Measurements from ENCODE around the gene OR10H1. TPM values are rescaled to one million over a fixed set of nuclear protein-coding genes. Genes with fewer than 3 reads are reported as not detected.

OR10H1 gene, protein sequence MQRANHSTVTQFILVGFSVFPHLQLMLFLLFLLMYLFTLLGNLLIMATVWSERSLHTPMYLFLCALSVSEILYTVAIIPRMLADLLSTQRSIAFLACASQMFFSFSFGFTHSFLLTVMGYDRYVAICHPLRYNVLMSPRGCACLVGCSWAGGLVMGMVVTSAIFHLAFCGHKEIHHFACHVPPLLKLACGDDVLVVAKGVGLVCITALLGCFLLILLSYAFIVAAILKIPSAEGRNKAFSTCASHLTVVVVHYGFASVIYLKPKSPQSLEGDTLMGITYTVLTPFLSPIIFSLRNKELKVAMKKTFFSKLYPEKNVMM
- total RNA-seq, result not detected

DNA sequence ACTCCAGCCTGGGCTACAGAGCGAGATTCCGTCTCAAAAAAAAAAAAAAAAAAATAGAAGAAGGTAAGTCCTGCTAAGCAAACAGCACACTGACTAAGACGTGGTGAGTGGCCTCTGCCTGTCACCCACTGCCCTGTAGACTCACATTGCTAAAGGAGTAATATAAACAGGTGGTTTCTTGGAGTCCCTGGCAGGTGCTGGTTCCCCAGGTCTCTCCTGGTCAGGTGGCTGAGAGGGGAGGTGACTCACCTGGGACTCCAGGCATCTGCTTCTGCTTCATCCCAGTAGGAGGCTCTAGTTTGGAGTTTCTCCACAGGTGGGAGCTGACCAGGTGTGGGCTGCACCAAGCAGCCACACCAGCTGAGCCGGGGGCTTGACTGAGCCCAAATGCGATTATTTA lies at the start of gene OR10H1:
Gene OR10H1, minus strand, starts transcription at position 359 of the 400 bp plus-strand sequence. CDS start 7,627 bp downstream, outside the sequence.

DNA sequence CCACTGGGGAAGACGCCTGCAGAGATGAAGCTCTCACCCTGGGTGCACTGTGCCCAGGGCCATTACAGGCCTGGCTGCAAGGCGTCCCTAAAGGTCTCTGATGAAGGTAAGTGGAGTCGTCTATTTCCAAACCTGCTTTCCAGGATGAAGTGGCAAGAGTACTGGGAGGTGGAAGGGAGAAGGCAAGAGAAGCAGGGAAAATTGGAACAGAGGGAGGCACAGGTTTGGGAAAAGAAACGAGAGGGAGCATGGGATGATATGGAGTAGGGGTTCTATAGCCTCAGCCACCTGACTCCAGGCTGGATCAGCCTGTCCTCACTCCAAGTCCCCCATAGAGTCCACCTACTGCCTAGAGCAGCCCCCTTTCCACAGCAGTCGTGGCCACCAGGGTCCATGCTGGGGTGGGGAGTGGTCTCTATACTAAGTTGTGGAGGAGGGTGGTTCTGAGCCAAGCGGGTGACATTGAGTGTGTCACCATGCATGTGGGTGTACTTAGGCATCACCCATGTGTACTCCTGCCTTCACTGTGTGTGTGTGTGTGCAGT lies 27.8 kb downstream of the OR10H1 start, which contains the start of gene OR10H5:
Gene OR10H5, plus strand, starts transcription at position 51 of the 545 bp plus-strand sequence. CDS start 6,388 bp downstream, outside the sequence.

Other genes starting within 250 kb of the OR10H1 start
- not detected for gene CYP4F8, start 200.4 kb downstream of the OR10H1 start, total RNA-seq
- gene CYP4F3, start 174.8 kb downstream of the OR10H1 start, total RNA-seq, result 0.71 TPM
- gene CYP4F12, start 142.6 kb downstream of the OR10H1 start, total RNA-seq, result 1.8 TPM
- not detected for gene OR10H2, start 87.6 kb downstream of the OR10H1 start, total RNA-seq
- gene OR10H3, start 77.7 kb downstream of the OR10H1 start, total RNA-seq, result not detected
- not detected for gene OR10H5, start 28.0 kb downstream of the OR10H1 start, total RNA-seq
- not detected for gene CYP4F2, start 82.4 kb upstream of the OR10H1 start, total RNA-seq
- not detected for gene CYP4F11, start 118.9 kb upstream of the OR10H1 start, total RNA-seq
- not detected for gene OR10H4, start 133.3 kb upstream of the OR10H1 start, total RNA-seq